ENCODE results near the gene MID1.

The MID1 gene

DNA sequence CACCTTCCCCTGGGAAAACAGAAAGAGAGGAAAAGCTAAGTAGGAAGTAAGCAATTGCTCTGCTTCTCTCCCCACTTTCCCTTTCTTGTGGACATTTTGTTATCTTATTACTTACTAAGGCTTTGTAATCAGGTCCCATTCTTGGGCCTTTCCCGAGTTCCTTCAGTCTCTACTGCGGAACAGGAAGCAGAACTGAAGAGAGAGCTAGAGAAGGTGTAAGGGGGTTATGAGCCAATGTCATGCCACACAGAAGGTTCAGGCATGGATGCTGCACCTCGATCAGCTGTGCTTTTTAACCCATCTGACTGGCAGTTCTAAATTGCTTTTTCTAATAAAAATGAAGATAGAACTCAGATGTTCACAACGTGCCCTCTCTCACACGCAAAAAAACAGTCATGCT lies 83.6 kb downstream of the MID1 start:
- TF ChIP-seq POLR2AphosphoS5 (IDR thresholded peaks at IDR 0.05; ENCODE audit: low read depth, low read length) (no peak), TAF1 (IDR thresholded peaks at IDR 0.05; ENCODE audit: borderline replicate concordance, insufficient read depth, low read length) (no peak), FOXP2 (optimal IDR thresholded peaks at IDR 0.05; ENCODE audit: borderline replicate concordance, extremely low read depth, extremely low read length, insufficient read depth) (no peak), REST (IDR thresholded peaks at IDR 0.05; ENCODE audit: insufficient read depth in 1 of 2, low read depth in 2 of 2, low read length in 2 of 2) (no peak), SIN3A (IDR thresholded peaks at IDR 0.05; ENCODE audit: borderline replicate concordance, insufficient read depth, low read length) (no peak)

- TF ChIP-seq REST (IDR thresholded peaks at IDR 0.05; ENCODE audit: insufficient read depth in 1 of 2, low read depth in 2 of 2, low read length in 2 of 2): no peak
- TF ChIP-seq POLR2AphosphoS5 (IDR thresholded peaks at IDR 0.05; ENCODE audit: low read depth, low read length): no peak
- TF ChIP-seq FOXP2 (optimal IDR thresholded peaks at IDR 0.05; ENCODE audit: borderline replicate concordance, extremely low read depth, extremely low read length, insufficient read depth): no peak
- no peak for TF ChIP-seq SIN3A (IDR thresholded peaks at IDR 0.05; ENCODE audit: borderline replicate concordance, insufficient read depth, low read length)
- no peak for TF ChIP-seq TAF1 (IDR thresholded peaks at IDR 0.05; ENCODE audit: borderline replicate concordance, insufficient read depth, low read length)
Observed at GRCh38 chrX:10534611-10535010, 85.8 kb downstream of the MID1 start.

DNA sequence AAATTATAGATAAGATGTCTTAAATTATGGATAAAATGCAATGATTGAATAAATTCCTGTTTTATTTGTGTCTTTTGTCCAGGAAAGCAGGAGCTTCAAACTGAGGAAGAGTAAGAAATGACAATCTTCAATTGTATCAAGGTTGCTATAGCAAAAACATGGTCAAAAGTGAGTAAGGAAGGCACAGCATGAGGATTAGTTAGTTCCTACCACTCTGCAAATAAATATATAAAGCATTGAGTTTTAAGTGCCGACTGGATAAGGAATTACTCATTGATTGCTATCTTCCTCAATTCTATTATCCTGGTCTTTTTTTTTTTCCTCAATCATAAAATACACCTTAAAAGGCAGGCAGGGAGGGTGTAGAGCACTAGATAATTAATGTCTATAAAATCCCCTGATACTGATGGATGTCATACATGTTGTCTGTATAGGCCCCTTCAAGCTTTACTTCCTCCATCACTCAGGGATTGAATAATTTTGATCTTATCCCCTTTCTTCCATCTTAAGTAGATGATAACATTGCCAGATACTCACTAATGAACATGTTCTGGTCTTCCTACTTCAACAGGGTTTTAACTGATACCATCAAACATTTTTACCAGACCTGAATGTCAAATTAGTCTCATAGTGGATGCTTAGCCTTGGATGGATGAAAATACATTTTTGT lies 86.6 kb downstream of the MID1 start:
- TF ChIP-seq FOXP2 (optimal IDR thresholded peaks at IDR 0.05; ENCODE audit: borderline replicate concordance, extremely low read depth, extremely low read length, insufficient read depth) (no peak), SIN3A (IDR thresholded peaks at IDR 0.05; ENCODE audit: borderline replicate concordance, insufficient read depth, low read length) (no peak), POLR2AphosphoS5 (IDR thresholded peaks at IDR 0.05; ENCODE audit: low read depth, low read length) (no peak), TAF1 (IDR thresholded peaks at IDR 0.05; ENCODE audit: borderline replicate concordance, insufficient read depth, low read length) (no peak), REST (IDR thresholded peaks at IDR 0.05; ENCODE audit: insufficient read depth in 1 of 2, low read depth in 2 of 2, low read length in 2 of 2) (no peak)

GRCh38 chrX:10531927-10532326 lies 88.5 kb downstream of the MID1 start:
- TF ChIP-seq SIN3A (IDR thresholded peaks at IDR 0.05; ENCODE audit: borderline replicate concordance, insufficient read depth, low read length) (no peak), POLR2AphosphoS5 (IDR thresholded peaks at IDR 0.05; ENCODE audit: low read depth, low read length) (no peak), TAF1 (IDR thresholded peaks at IDR 0.05; ENCODE audit: borderline replicate concordance, insufficient read depth, low read length) (no peak), FOXP2 (optimal IDR thresholded peaks at IDR 0.05; ENCODE audit: borderline replicate concordance, extremely low read depth, extremely low read length, insufficient read depth) (no peak), REST (IDR thresholded peaks at IDR 0.05; ENCODE audit: insufficient read depth in 1 of 2, low read depth in 2 of 2, low read length in 2 of 2) (no peak)

Measured in PFSK-1 (cell line).